AG04449 (cell line): ENCODE measurements around the gene CLDN20.
"Not testable (repeated sequence)": the region's sequence is repeated elsewhere in the genome, so short reads cannot be mapped to it uniquely, and the experiment has no call there.

ENCODE experiments used
- CTCF ChIA-PET: fragments of 350-600 bp; formaldehyde crosslinking; extraction: SDS; loops from one replicate; lab custom pipeline; 2021; ENCODE audit warnings: antibody characterized with exemption; lab: Yijun Ruan, JAX
- POLR2A ChIA-PET: fragments of 400-600, 350-600 bp; formaldehyde crosslinking; extraction: SDS; loops from one replicate; lab custom pipeline; 2020; ENCODE audit warnings: antibody characterized with exemption, inconsistent platforms; lab: Yijun Ruan, JAX
- DNase-seq: peaks from one replicate; pipeline ENCODE4 v3.0.0-alpha.2; 2010; ENCODE audit warnings: low read depth, low spot score
- H3K4me3 ChIP-seq: 2 replicates; pipeline ENCODE4 v1.5.1; 2011; ENCODE audit warnings: low read depth, mild to moderate bottlenecking, control low read depth, low read length
- TF ChIP-seq, protein P1 (sequence below): IDR thresholded peaks from one replicate; pipeline ENCODE4 v1.5.1; 2011; ENCODE audit warnings: mild to moderate bottlenecking, moderate library complexity, low read length, control low read depth, inconsistent platforms; ENCODE audit not compliant: insufficient read depth; ENCODE audit errors: missing control alignments

Gene CLDN20

DNA sequence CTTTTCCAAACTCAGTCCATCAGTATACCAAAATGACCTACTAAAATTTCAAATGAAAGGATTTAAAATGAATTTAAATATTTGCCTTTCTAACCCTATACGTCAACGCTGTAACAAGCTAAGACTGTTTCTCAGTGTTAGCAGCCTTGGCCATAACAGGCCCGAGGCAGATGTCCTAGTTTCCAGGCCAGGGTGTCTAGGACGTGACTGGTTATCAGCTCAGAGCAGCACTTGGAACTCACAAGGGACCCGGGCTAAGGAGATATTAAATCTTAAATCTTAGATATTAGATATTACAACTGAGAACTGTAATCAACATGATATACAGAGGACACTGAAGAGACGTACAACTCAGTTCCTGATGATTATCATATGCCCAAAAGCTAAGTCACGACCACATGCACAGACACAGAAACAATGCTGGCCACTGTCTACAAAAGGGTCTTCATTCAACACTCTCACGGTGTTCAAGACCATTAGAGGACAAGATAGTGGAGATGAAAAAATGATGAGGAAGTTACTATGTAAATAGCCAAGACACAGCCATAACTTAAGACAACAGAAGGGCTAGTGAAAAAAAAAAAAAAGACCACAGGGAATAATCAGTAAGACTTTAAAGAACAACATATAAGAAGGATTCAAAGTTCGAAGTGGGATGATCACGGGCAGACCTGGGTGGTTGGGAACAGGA, at the start of gene CLDN20:
CLDN20 (plus strand) TSS at position 641 of the 691 bp plus-strand sequence. CDS start 11,707 bp downstream, outside the sequence.
- ChIA-PET POLR2A (no interaction called here), CTCF (interaction anchor here (1.2 to 2.6 kb wide), 4 partner anchors 13 to 335 kb away, joined by 4 to 16 read pairs (median 10); no protein-coding TSS in a partner anchor)
- TF ChIP-seq, protein P1, sequence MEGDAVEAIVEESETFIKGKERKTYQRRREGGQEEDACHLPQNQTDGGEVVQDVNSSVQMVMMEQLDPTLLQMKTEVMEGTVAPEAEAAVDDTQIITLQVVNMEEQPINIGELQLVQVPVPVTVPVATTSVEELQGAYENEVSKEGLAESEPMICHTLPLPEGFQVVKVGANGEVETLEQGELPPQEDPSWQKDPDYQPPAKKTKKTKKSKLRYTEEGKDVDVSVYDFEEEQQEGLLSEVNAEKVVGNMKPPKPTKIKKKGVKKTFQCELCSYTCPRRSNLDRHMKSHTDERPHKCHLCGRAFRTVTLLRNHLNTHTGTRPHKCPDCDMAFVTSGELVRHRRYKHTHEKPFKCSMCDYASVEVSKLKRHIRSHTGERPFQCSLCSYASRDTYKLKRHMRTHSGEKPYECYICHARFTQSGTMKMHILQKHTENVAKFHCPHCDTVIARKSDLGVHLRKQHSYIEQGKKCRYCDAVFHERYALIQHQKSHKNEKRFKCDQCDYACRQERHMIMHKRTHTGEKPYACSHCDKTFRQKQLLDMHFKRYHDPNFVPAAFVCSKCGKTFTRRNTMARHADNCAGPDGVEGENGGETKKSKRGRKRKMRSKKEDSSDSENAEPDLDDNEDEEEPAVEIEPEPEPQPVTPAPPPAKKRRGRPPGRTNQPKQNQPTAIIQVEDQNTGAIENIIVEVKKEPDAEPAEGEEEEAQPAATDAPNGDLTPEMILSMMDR = no peak
- H3K4me3 ChIP-seq = no peak within 1 kb of the TSS
- DNase-seq = no peak

DNA sequence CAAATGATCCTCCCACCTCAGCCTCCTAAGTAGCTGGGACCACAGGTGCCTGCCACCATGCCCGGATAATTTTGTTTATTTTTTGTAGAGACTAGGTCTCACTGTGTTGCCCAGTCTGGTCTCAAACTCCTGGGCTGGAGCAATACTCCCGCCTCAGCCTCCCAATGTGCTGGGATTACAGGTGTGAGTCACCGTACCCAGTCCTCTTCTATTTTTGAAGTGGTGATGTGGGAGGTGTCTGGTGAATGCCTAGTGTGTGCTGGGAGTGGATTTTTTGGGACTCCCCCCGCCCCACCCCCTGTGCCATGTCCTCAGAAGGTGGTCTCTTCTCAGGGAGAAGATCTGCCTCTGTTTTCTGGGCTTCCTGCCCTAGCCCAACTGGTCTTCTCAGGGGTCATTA, 47.9 kb upstream of the CLDN20 start:
- CTCF ChIA-PET = no interaction called here
- H3K4me3 ChIP-seq = no peak overlapping the region
- POLR2A ChIA-PET = no interaction called here
- TF ChIP-seq, protein P1 = no peak
- no peak for DNase-seq

GRCh38 chr6:155216312-155217046, 47.3 kb upstream of the CLDN20 start:
- ChIA-PET POLR2A (no interaction called here), CTCF (interaction anchor here (1.7 kb wide), 1 partner anchor 32 kb away, joined by 5 read pairs; no protein-coding TSS in a partner anchor)
- no peak overlapping the region for H3K4me3 ChIP-seq
- DNase-seq = no peak
- TF ChIP-seq, protein P1 = no peak

DNA sequence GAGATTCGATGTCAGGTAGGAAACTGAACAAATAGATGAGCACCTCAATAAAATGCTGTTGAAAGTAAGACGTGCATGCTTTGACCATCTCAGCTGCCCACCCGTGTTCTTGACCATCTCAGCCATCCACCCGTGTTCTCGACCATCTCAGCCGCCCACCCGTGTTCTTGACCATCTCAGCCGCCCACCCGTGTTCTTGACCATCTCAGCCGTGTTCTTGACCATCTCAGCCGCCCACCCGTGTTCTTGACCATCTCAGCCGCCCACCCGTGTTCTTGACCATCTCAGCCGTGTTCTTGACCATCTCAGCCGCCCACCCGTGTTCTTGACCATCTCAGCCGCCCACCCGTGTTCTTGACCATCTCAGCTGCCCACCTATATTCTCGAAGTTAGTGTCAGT, 45.1 kb upstream of the CLDN20 start:
- POLR2A ChIA-PET, DNase-seq, CTCF ChIA-PET, H3K4me3 ChIP-seq: not testable (repeated sequence)

DNA sequence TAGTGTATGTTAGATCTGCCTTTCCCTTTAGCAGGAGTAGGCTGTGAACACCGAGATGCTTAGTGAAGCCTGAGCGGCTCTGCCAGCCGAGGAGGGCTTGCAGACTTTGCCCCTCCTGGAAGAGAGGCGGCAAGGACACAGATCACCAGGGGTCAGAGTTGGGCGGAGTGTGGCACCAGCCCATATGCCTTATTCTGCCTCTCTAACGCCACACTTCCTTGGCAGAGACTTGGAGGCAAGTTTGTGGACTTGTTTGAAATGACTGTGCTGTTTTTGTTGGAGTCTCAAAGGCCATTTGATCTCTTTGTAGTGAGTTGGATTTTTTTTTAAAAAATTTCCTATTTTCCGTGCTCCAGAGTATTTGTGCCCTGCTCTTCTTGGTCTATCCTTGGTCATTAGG, 44.5 kb upstream of the CLDN20 start:
- POLR2A ChIA-PET = no interaction called here
- no peak for DNase-seq
- TF ChIP-seq, protein P1 = no peak
- CTCF ChIA-PET = no interaction called here
- no peak overlapping the region for H3K4me3 ChIP-seq

DNA sequence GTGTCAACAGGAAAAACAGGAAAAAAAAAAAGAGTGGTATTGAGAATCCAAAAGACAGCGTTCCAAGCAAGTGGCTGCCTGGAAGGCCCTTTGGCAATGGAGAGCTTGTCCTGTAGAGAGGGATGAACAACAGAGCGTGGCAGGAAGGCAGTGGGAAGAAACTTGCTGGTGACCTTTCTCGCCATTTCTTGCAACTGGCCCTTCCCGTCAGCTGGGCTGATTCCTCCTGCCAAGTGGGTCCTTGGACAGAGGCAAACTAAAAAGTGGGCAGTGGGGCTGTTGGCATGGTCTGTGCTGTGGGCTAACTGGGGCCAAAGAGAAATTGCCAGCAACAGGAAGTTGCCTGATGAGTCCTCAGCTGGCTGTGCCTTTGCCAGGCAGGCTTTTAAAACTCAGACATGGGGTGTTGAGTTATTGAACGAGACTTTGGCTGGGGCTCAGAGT, 43.9 kb upstream of the CLDN20 start:
- H3K4me3 ChIP-seq = no peak overlapping the region
- TF ChIP-seq, protein P1 = no peak
- POLR2A ChIA-PET = no interaction called here
- DNase-seq = no peak
- CTCF ChIA-PET = interaction anchor here (1.0 kb wide), 1 partner anchor 28 kb away, joined by 3 read pairs; no protein-coding TSS in a partner anchor
